PFSK-1 (cell line): Measurements from ENCODE around the gene GATM.

Experiments used
- FOXP2 ChIP-seq: optimal IDR thresholded peaks from 2 replicates; pipeline ENCODE3; 2011; ENCODE audit warnings: borderline replicate concordance, control low read depth, inconsistent platforms; ENCODE audit not compliant: insufficient read depth; ENCODE audit errors: extremely low read length, extremely low read depth
- POLR2AphosphoS5 ChIP-seq: IDR thresholded peaks from 2 replicates; pipeline ENCODE4 v1.6.1; 2012; ENCODE audit warnings: low read depth, mild to moderate bottlenecking, control low read depth, low read length, moderate library complexity
- SIN3A ChIP-seq: IDR thresholded peaks from 2 replicates; pipeline ENCODE4 v1.6.1; 2012; ENCODE audit warnings: mild to moderate bottlenecking, low read length, moderate library complexity, borderline replicate concordance; ENCODE audit not compliant: insufficient read depth
- TAF1 ChIP-seq: IDR thresholded peaks from 2 replicates; pipeline ENCODE4 v1.6.1; 2012; ENCODE audit warnings: low read length, control low read depth, borderline replicate concordance; ENCODE audit not compliant: insufficient read depth
- TF ChIP-seq, protein P1 (sequence below), 2 experiments: IDR thresholded peaks; 2 replicates each; pipeline versions ENCODE4 v1.6.1 to v1.8.0; 2011 to 2012; ENCODE audit warnings: low read depth in 2 of 2, low read length in 2 of 2, control low read depth in 1 of 2, inconsistent platforms in 1 of 2, mild to moderate bottlenecking in 1 of 2, moderate library complexity in 1 of 2; ENCODE audit not compliant: insufficient read depth in 1 of 2

GATM gene

DNA sequence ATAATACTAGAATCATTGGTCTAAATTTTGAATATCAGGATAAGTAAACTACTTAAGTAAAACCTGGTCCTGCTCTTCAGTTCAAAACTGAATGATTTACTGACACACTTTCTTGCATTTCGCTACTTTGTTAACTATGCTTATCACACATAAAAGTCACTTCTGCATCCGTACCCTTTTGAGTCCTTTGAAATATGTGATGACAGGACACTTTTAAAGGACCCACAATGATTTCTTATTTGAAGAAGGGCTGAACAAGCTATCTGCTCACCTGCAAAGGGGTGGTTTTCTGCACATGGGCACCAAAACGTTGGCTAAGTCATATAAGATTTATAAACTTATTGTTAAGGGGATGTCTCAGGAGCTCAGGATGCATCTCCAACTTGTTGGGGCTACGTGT is 15.0 kb downstream of the GATM start:
- TF ChIP-seq, protein P1, sequence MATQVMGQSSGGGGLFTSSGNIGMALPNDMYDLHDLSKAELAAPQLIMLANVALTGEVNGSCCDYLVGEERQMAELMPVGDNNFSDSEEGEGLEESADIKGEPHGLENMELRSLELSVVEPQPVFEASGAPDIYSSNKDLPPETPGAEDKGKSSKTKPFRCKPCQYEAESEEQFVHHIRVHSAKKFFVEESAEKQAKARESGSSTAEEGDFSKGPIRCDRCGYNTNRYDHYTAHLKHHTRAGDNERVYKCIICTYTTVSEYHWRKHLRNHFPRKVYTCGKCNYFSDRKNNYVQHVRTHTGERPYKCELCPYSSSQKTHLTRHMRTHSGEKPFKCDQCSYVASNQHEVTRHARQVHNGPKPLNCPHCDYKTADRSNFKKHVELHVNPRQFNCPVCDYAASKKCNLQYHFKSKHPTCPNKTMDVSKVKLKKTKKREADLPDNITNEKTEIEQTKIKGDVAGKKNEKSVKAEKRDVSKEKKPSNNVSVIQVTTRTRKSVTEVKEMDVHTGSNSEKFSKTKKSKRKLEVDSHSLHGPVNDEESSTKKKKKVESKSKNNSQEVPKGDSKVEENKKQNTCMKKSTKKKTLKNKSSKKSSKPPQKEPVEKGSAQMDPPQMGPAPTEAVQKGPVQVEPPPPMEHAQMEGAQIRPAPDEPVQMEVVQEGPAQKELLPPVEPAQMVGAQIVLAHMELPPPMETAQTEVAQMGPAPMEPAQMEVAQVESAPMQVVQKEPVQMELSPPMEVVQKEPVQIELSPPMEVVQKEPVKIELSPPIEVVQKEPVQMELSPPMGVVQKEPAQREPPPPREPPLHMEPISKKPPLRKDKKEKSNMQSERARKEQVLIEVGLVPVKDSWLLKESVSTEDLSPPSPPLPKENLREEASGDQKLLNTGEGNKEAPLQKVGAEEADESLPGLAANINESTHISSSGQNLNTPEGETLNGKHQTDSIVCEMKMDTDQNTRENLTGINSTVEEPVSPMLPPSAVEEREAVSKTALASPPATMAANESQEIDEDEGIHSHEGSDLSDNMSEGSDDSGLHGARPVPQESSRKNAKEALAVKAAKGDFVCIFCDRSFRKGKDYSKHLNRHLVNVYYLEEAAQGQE (IDR thresholded peaks at IDR 0.05; ENCODE audit: insufficient read depth in 1 of 2, low read depth in 2 of 2, low read length in 2 of 2) = no peak
- TF ChIP-seq TAF1 (no peak), POLR2AphosphoS5 (no peak), FOXP2 (no peak), SIN3A (no peak)

DNA sequence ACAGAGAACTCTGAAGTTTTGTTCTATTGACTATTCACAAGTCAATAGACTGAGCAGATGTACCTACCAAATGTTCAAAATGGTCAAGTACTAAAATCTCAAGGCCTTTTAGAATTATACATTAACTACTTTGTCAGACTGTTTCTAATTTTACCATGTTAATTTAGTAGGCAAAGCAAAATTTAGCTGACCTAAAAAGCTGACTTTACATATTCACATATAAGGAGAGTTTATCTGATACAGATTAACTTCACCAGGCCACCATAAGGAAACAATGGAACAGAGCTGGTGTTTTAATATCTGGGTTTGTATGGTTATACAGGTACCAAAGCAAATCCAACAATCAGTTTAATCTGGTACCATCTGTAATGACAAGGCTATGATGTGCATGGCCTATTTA is 15.9 kb downstream of the GATM start:
- TF ChIP-seq TAF1 (no peak), SIN3A (no peak), POLR2AphosphoS5 (no peak), FOXP2 (no peak)
- TF ChIP-seq, protein P1 (IDR thresholded peaks at IDR 0.05; ENCODE audit: insufficient read depth in 1 of 2, low read depth in 2 of 2, low read length in 2 of 2) = no peak

DNA sequence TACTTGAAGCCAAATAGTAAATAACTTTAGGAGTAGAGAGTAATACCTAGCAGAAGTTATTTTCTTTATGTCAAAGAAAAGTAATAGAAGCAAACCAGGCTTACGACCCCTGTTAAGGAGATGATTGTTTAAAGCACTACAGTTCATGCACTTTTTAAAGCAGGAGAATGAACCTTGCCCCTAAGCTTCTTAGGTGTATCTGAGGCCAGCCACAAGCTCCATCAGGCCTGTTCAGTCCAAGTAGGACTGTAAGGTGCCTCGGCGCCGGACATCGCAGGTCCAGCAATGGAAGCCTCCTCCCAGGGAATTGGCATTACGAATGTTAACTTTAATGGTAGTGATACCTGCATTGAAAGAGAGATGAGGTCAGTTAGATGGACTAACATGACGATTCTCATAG is 16.5 kb downstream of the GATM start:
- no peak for TF ChIP-seq POLR2AphosphoS5
- no peak for TF ChIP-seq FOXP2
- TF ChIP-seq SIN3A = no peak
- TF ChIP-seq TAF1 = no peak
- TF ChIP-seq, protein P1 (IDR thresholded peaks at IDR 0.05; ENCODE audit: insufficient read depth in 1 of 2, low read depth in 2 of 2, low read length in 2 of 2) = no peak

DNA sequence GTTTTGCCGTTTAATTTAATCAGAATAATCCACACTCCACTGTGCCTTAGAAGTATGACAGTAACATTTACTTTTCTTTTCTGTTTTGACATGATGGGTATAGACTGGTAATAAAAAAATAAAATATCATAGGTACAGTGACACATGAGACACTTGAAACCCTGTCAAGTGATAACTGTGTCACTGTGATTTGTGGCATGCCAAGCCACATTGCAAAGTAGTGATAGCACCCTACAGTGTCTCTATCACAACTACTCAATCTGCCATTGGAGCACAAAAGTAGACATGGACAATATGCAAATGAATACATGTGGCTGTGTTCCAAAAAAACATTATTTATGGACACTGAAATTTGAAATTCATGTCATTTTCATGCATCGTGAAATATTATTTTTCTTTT is 22.5 kb downstream of the GATM start:
- TF ChIP-seq FOXP2 = no peak
- TF ChIP-seq TAF1 = no peak
- no peak for TF ChIP-seq POLR2AphosphoS5

DNA sequence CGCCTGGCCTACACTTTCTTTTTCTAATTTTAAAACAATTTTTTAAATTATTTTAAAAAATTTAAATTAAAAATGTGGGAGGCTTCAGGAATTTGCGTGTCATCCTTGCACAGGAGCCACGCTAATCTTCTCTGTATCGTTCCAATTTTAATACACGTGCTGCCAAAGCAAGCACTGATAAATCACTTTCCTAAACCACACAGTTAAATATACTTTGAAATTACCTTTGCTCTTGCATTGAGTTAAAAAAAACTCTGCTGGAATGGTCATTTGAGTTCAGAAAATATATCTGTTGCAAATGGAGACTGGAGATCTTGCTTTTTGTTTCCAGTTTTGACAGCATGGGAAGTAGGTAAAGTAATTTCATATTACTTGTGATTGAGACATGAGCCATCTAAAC is 23.6 kb downstream of the GATM start:
- TF ChIP-seq POLR2AphosphoS5 (no peak), FOXP2 (no peak), SIN3A (no peak), TAF1 (no peak)
- TF ChIP-seq, protein P1 (IDR thresholded peaks at IDR 0.05; ENCODE audit: insufficient read depth in 1 of 2, low read depth in 2 of 2, low read length in 2 of 2) = no peak
